GM21529 (cell line): Measurements from ENCODE around the gene DGKE.

Source experiments
- ATAC-seq: cut with Tn5 transposase; IDR thresholded peaks from one replicate; pipeline ENCODE4 v1.9.1; 2021; ENCODE audit not compliant: unreplicated experiment

The DGKE gene

DNA sequence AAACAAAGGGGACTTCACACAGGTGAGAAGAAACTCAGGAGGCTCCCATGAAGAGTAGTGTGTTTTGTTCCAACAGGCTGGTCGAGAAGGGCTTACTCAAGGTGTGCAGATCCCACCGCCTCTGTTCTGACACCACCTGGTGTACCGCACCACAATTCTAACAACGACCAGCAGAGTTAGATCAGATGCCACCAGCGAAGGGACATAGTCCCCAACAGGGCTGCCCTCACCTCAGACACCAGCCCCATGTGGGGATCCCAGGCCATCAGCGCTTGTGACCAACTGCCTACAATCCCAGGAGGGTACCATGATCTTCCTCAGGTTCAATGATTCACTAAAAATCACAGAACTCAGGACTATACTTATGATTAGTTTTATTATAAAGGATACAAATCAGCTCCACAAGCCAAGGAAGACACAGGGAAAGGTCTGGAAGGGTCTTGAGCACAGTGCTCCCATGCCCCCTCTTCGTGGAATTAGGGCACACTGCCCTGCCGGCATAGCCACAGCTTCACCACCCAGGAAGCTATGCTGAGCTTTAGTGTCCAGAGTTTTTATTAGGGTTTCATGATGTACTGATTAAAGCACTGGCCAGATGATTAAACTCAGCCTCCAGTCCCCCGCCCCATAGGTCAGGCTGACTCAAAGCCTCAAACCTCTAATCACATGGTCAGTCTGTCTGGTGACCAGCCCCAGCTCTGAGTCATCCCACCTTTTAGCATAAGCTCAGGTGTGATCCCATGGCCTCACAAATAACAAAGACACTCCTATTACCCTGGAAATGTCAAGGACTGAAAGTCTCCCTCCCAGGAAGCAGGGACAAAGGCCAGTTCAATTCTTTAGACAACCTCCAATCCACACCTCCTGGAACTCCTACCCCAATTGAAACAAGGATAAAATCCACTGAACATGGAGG is 53.9 kb downstream of the DGKE start:
- no peak for ATAC-seq

DNA sequence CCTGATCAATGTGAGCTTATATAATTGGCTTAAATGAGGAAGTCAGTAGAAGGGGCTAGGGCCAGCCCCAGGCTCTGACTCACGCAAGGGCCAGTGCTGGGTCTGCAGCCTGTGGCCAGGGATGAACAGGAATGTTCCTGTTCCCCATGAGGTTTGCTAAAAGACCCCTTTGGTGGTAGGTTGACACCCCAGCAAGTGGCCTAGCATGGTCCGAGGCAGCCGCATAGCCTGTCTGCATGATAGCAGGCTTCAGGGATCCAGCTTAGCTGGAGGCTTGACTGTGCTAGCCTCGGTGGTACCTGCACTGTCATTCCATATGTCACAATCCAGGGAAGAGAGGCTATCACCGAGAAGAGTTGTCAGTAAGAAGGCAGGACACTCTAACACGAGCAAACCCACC is 56.4 kb downstream of the DGKE start:
- ATAC-seq, result no peak

- ATAC-seq, result no peak
These were observed 57.1 kb downstream of the DGKE start for GRCh38 chr17:56890906-56891674.

DNA sequence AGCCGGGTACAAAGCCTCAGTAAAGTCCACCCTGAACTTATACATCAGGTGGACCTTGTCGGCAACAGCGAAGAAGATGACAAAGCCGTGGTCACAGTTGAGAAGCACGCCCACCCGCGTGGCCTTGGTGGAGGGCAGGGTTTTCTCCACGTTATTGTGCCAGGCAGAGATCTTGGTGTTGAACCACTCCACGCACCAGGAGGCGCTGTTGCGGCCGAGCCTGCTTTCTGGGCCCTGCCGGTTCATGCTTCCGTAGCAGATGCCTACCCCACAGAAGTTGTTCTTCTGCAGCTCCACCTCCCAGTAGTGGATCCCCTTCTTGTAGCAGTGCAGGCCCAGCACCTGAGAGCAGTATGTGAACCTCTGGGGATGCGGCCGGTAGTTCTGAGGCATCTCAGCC is 57.8 kb downstream of the DGKE start:
- ATAC-seq, result no peak

GRCh38 chr17:56892333-56892732 is 58.4 kb downstream of the DGKE start:
- no peak for ATAC-seq

DNA sequence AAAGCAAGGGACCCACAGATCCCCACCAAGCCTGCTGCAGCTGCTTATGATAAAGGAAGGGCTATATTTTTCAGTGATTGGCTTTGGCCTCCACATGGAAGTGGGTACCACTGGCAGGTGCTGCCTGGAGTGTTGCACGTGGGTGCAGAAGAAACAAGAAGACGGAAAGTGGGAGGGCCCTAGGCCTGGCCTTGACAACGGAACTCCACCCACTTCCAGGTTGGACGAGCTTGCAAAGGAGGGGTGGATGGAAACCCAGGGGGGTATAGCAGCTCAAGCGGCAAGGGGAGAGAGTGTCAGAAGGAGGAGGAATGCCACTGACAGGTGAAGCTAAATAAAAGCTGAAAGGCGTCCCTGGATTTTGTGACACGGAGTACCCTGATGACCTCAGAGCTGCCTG is 59.6 kb downstream of the DGKE start:
- ATAC-seq, result no peak

DNA sequence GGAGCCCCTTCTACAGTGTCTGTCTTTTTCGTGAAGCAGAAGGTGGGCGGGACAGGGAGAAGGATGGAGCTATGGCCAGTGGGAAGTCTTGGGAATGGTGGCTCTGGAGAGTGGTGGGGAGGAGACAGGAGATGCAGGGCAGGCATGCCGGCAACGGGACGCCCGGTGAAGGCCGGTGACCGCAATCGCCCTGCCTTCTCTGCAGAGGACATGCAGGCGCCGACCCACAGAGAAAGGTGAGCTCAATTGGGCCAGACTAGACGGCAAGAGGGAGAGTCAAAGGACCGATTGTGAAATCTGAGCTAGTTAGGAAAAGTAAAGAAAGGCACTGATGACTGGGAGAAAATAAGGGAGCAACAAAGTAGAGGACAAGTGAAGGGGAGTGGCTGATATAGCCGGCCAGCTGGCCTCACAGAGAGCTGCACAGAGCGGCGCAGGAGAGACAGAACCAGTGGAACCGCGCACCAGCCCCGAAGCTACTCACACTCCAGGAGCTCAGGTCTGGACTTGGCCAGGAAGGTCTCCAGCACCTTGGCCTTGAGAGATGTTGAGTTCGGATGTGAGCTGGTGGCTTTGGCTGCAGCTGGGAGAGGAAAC is 61.0 kb downstream of the DGKE start:
- no peak for ATAC-seq

- ATAC-seq, result no peak
These were observed 62.4 kb downstream of the DGKE start for GRCh38 chr17:56896217-56896967.

GRCh38 chr17:56896968-56897359 is 63.0 kb downstream of the DGKE start:
- ATAC-seq, result no peak

DNA sequence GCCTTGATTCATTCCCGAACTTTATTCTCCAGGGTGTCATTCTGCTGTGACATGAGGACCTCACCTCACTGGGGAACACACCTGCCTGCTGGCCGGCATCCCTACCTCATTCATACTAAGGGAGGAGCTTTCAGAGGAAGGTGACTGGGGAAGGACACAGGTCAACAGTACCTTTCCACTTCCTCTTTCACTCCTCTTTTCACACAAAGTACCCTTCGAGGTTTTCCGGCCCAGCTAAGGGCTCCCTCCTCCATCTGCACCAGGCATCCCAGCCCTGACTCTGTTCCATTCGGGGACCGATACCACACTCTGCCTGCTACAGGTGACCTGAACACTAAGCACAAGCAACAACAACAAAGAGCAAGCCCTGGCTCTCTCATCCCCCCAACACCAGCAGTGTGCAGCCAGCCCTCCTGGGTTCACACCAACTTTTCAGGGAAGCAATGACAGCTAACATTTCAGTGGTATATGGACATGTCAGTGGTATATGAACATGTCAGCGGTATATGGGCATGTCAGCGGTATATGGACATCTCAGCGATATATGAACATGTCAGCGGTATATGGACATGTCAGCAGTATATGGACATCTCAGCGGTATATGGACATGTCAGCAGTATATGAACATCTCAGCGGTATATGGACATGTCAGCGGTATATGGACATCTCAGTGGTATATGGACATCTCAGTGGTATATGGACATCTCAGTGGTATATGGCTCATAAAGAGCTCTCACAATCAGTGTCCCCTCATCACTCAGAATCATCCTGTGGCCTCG is 63.9 kb downstream of the DGKE start:
- peak; percentile 63 for ATAC-seq

DNA sequence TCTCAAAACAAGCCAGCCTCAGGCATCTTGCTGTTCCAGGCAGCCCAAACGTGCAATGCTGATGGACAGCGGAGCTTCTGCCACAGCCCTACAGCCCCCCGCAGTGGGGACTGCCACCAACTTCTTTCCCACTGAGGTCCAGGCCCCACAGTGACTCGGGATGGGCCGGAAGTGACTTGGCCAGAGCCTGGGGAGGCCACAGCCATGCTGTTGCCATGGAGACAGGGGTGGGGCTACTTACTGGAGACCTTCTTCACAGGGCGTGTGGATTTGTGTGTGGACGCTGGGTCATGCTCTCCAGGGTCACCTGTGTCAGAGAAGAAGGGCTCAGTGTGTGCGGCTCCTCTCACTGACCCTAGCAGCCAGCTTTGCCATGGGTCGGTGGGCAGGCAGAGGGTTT is 64.9 kb downstream of the DGKE start:
- ATAC-seq, result no peak

DNA sequence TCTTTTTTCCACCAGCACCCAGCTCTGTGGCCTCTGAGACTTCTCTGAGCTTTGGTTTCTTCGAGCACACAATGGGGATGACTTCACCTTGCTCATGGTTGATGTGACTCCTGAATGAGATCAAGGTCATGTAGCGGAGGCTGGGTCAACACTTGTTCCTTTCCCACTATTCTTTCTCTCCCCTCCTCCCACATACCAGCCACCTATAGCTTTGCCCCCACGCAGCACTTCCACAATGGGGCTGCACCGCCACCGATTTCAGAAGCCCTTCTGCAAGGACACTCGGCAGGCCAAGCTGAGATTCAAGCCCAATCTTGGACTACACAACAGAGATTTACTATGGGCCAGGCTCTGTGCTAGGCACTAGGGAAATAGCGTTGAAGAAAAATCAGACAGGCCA is 65.5 kb downstream of the DGKE start:
- ATAC-seq, result no peak

GRCh38 chr17:56902348-56902747 is 68.4 kb downstream of the DGKE start:
- no peak for ATAC-seq

- no peak for ATAC-seq
These were observed 69.6 kb downstream of the DGKE start for GRCh38 chr17:56903560-56903959.

DNA sequence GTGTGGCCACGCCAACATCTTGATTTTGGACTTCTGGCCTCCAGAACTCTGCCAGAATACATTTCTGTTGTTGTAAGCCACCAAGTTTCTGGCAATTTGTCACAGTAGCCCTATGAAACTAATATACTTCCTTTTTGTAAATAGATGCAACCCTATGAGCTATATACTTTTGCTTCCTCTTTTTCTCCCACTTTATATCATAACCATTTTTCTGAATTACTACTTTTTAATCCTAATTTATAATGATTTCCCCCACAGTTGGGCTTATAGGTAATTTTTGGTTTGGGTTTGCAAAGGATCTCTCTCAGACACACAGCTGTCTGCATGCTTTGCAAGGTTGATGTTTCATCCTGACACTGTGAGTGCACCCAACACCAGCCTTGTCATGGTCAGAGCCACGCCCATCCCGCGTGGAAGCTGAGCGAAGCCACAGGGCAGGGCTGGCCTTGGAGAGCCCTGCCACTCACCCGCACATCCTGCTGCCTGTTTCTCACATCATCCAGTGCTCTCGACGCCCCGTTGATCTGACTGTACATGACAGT is 74.1 kb downstream of the DGKE start:
- ATAC-seq, result peak; percentile 81

GRCh38 chr17:56909742-56910508 is 76.0 kb downstream of the DGKE start:
- no peak for ATAC-seq

DNA sequence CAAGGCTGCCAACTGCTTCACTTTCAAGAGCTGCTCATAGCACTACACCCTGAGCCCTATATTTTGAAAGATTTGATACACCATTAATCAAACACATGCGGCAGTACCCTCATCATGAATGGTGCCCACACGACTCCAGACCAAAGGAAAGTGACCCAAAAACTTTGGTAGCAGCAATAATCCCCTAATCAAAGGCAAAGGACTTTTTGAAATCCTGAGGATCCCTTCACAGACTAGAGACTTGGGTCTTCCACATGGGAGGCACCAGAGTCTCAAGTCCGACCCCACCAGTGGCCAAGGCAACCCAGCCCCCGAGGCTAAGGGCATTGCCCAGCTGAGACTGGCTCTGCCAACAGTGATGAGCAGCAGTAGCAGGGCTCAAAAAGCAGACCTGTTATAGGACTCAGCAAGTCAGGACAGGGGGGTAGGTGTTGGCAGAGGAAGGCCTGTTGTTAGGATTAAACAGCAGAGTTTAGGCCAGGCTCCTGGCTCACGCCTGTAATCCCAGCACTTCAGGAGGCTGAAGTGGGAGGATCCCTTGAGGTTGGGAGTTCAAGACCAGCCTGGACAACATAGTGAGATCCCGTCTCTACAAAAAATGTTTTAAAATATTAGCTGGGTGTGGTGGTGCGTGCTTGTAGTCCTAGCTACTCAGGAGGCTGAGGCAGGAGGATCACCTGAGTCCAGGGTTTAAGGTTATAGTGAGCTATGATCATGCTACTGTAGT is 76.7 kb downstream of the DGKE start:
- ATAC-seq, result no peak

GRCh38 chr17:56912105-56912999 is 78.4 kb downstream of the DGKE start:
- ATAC-seq, result no peak
